Stimulated activated CD4-positive, alpha-beta T cell treated with anti-CD3 and anti-CD28 coated beads, Interleukin-2, amount 100 ng/mL, for 24 hours (primary cell): ENCODE results near the gene SENP5.
"Not testable (repeated sequence)": the region's sequence is repeated elsewhere in the genome, so short reads cannot be mapped to it uniquely, and the experiment has no call there.

Source experiments
- DNase-seq, 2 donors: peaks; one replicate each; pipeline ENCODE4 v3.0.0-alpha.2; 2020

Gene SENP5

DNA sequence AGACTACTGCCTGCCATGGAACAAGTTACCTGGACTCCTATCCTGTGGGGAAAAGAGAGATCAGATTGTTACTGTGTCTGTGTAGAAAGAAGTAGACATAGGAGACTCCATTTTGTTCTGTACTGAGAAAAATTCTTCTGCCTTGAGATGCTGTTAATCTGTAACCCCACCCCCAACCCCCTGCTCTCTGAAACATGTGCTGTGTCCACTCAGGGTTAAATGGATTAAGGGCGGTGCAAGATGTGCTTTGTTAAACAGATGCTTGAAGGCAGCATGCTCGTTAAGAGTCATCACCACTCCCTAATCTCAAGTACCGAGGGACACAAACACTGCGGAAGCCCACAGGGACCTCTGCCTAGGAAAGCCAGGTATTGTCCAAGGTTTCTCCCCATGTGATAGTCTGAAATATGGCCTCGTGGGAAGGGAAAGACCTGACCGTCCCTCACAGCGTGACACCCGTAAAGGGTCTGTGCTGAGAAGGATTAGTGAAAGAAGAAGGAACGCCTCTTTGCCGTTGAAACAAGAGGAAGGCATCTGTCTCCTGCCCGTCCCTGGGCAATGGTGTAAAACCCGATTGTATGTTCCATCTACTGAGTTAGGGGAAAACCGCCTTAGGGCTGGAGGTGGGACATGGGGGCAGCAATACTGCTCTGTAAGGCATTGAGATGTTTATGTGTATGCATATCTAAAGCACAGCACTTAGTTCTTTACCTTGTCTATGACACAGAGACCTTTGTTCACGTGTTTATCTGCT, 76.5 kb downstream of the SENP5 start:
- DNase-seq: not testable (repeated sequence)

DNA sequence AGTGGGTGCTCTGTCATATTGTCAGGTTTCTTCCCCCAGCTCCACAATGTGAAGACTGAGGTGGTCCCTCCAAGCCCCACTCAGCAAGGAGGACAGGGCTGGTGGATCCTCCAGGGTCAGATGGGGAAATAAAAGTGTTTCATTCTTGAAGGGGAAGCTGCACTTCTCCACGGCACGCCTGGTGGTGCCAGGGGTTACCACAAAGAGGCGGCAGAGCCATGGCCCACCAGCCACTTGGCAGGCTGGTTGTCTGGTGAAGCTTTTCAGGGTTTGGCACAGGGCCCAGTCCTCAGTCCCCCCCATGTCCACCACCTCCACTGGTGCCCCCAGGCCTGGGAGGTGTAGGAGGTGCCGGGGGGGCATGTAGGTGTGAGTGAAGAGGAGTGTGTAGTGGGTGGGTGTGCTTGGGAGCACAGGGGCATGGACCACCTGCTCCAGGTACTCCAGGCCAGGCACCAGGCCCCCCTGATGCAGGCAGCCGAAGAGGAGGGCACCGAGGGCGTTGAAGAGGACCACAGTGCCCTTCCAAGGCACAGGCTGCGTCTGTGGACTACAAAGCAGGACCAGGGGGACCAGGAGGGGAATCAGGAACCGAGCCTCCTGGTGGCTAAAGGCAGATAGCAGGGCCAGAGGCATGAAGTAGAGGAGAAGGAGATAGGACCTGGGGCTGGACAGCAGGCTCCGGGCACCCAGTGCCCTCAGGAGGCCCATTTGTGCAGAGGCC, 79.6 kb downstream of the SENP5 start:
- no peak for DNase-seq

DNA sequence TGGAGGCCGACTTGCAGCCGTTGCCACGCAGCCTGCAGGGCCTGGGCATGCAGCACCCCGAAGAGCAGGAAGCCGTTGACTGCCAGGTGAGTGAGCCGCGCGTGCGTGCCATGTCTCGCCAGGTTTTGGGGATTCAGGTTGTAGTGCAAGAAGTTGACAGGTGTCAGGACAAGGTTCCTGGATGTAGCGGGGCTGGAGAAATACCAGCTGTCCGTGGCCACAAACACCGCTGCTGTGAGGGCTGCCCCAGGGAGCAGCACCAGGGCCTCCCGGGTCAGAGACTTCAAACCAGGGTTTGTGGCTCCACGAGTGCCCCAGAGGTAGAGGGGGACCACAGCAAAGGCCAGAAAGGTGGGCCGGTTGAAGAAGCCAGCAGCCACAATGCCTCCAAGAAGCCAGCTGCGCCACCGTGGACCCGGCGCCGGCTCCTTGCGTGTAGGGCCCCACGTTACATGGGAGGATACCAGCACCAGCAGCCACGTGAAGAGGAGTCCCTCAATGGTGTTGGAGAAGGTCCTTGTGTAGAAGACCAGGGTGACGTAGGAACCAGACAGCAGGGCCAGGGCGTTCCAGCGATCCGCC, 80.2 kb downstream of the SENP5 start:
- DNase-seq: no peak

DNA sequence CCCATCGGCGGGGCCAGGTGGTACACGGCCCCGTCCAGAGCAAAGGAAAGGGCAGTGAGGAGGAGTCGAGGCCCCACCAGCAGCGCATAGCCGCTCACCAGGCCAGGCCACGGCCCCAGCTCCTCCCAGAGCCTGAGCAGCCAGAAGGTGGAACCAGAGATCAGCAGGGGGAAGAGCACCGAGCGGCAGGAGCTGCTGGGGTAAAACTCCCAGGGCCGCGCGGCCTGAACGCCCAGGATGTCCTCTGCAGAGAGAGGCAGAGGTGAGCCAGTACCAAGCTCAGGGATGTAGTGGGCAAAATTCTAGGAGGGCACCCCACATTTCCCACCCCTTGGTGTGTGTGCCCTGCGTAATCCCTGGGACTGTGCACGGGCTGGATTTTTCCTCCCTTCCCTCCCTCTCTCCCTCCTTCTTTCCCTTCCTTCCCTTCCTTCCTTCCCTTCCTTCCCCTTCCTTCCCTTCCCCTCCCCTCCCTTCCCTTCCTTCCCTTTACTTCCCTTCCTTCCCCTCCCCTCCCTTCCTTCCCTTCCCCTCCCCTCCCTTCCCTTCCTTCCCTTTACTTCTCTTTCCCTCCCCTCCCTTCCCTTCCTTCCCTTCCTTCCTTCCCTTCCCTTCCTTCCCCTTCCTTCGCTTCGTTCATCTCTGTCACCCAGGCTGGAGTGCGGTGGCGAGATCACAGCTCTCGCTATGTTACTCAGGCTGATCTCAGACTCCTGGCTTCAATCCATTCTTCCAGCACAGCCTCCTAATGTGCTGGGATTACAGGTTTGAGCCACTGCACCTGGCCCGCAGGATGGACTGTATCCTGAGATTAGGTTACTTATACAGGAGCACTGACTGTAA, 80.9 kb downstream of the SENP5 start:
- DNase-seq: no peak

GRCh38 chr3:196949285-196949619, 81.5 kb downstream of the SENP5 start:
- no peak for DNase-seq

DNA sequence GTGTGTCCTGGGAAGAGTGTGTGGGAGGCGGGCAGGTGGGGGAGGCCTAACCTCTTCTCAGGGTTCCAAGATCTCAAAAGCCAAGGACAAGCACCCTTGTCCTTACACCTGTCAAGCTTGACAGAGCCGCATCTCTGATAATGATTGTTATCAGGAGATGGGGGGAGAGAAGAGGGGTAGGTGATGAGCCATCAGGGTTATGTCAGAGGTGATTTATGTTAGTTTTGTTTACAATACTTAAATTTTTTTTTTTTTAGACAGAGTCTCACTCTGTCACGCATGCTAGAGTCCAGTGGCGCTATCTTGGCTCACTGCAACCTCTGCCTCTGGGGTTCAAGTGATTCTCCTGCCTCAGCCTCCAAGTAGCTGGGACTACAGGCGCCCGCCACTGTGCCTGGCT, 82.0 kb downstream of the SENP5 start:
- no peak for DNase-seq

- DNase-seq: no peak
Measured at GRCh38 chr3:196951371-196951770, 83.7 kb downstream of the SENP5 start.

DNA sequence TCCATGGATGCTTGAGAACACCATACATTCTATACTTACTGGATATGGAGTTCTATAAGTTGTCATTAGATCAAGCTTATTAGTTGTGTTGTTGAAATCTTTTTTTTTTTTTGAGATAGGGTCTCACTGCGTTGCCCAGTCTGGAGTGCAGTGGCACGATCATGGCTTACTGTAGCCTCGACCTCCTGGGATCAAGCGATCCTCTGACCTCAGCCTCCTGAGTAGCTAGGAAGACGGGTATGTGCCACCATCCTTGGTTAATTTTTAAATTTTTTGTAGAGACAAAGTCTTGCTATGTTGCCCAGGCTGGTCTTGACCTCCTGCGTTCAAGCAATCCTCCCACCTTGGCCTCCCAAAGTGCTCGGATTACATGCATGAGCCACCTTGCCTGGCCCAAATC, 87.1 kb downstream of the SENP5 start:
- no peak for DNase-seq

- no peak for DNase-seq
Measured at GRCh38 chr3:196962108-196962929, 94.6 kb downstream of the SENP5 start.

- DNase-seq: no peak
Measured at GRCh38 chr3:196962930-196963630, 95.4 kb downstream of the SENP5 start.

GRCh38 chr3:196963631-196963953, 95.9 kb downstream of the SENP5 start:
- no peak for DNase-seq

DNA sequence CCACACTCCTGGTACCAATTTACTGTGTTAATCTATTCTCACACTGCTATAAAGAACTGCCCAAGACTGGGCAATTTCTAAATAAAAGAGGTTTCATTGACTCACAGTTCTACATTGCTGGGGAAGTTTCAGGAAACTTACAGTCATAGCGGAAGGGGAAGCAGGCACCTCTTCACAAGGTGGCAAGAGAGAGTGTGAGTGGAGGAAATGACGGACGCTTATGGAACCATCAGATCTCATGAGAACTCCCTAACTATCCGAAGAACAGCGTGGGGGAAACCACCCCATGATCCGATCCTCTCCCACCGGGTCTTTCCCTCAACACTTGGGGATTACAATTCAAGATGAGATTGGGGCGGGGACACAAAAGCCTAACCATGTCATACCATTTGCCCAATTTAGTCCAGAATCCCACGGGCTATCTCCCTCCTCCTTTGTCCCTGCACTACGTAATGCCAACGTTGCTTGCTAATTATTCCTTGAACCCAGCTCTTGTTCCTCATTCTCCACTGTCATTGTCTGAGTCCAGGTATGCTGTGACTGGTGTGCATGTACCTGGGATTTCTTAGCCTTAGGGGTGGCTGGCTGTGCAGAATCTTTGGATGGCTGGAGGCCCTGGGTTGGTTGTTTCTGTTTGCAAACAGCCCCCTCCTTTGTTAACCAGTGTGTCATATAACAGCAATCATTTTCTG, 97.5 kb downstream of the SENP5 start:
- no peak for DNase-seq

GRCh38 chr3:196965804-196966173, 98.1 kb downstream of the SENP5 start:
- no peak for DNase-seq

DNA sequence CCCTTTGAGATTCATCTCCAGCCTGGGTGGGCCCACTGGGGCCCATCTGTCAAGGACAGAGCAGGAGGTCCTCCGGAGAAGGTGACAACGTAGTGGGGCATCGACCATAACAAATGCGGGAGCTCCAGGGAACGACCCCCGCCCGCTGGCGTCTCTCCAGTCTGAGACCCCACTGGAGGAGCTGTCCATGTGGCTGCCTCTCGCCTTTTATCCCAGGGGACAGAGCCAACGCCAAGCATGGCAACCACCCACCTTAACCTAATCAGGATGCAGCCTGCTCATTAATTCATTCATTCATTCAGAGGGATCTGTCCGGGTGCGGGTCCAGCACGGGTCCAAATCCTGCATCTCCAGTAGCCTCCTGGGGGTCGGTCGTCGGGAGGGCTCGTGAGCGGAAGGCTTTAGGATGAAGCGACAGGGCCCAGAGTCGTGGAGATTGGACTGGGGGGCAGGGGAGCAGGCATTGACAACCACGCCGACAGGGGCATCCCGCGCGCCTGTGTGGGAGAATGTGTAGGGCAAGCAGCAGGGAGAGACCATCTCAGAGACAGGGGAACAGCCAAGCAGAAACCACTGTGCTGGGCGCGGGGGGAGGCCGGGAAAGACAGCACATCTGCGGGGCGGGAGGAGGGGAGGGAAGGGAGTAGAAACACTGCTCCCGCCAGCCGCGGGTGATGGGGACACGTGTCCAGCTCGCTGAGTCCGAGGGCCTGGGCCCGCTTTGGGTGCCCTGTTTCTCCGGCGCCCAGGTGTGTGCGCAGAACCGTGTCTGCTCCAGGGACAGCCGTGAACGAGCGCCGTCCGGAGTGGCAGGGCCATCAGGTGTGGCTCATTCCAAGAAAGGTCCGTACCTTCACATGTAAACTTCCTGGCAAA, 99.0 kb downstream of the SENP5 start:
- DNase-seq: no peak

- DNase-seq: no peak
Measured at GRCh38 chr3:196967412-196968232, 99.9 kb downstream of the SENP5 start.

- peak; percentile 31 to 66 for DNase-seq
Measured at GRCh38 chr3:196968233-196969133, 100.8 kb downstream of the SENP5 start, which contains the start of gene PIGZ. PIGZ (minus strand) TSS chr3:196968833; CDS start chr3:196952031, 16,802 bp downstream.

DNA sequence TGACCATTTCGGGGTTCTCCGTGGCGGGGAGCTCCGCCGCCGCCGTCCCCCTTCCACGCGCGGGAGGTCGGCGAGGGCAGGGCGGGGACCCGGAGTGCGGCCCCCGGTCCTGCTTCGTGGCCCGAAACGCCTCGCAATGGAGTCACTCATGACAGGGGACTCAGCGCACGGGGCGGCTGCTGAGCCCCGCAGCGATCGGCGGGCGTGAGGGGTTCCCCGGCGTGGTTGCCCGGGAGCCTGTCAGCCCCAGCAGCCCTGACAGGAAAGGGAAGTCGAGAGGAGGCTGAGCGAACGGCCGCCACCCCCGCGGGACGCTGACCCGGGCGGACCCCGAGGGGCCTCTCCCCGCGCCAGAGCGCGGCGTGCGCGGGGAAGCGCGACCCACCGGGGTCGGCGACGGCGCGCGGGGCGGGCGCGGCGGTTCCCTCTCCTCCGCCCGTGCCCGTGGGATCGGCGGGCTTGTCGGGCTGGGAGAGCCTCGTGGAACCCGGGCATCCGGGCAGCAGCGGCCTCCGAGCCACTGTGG, 101.5 kb downstream of the SENP5 start:
- peak; percentile 45 to 62 for DNase-seq
